Body of pancreas (tissue), 4 donors: ENCODE measurements around the gene SLC6A11.

Experiments used
- CTCF ChIP-seq, 7 experiments: fragments of 450-650 bp in 4 of 7; fragments of 200-600 bp in 3 of 7; sonication (generic) in 3 of 7; IDR thresholded peaks; one replicate each; pipeline ENCODE4 v1.5.1; 2016 to 2019; ENCODE audit warnings: antibody characterized with exemption in 7 of 7
- POLR2A ChIP-seq, 3 donors: fragments of 450-650 bp; IDR thresholded peaks; one replicate each; pipeline ENCODE4 v1.6.1; 2016; ENCODE audit warnings: antibody characterized with exemption in 3 of 3, mild to moderate bottlenecking in 2 of 3

GRCh38 chr3:10824468-10824867 is 8.4 kb downstream of the SLC6A11 start:
- TF ChIP-seq CTCF (IDR thresholded peaks at IDR 0.05) (no peak), POLR2A (IDR thresholded peaks at IDR 0.05) (no peak)
